DMS153 treated with DMSO at 0.1 percent for 48 hours (cell line): ENCODE results near the gene ADAMTS6.
"Not testable (repeated sequence)": the region's sequence is repeated elsewhere in the genome, so short reads cannot be mapped to it uniquely, and the experiment has no call there.

Experiments used
- DNase-seq: peaks from one replicate; lab custom pipeline; 2025; ENCODE audit not compliant: unreplicated experiment; lab: John Stamatoyannopoulos, UW

The ADAMTS6 gene

GRCh38 chr5:65382582-65382981 lies 99.1 kb downstream of the ADAMTS6 start:
- DNase-seq: no peak

GRCh38 chr5:65370505-65370904 lies 111.2 kb downstream of the ADAMTS6 start:
- DNase-seq: not testable (repeated sequence)

DNA sequence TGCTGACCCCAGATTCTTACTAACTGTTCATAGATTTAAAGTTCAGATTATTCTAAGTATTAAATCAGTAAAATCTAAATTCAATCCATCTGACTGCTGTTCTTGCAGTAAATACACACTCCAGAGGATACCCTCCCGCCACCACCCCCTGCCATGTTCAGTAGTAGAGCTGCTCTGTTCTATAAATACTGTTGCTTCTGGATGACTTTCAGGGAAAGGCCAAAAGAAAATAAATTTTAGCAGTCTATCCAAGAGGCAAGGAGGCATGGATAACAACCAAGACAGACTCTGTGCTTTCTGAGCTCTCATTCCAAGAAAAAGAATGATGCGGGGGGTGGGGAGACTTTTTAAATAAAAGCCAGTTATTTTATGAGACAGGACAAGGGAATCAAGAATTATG lies 115.1 kb downstream of the ADAMTS6 start:
- no peak for DNase-seq

DNA sequence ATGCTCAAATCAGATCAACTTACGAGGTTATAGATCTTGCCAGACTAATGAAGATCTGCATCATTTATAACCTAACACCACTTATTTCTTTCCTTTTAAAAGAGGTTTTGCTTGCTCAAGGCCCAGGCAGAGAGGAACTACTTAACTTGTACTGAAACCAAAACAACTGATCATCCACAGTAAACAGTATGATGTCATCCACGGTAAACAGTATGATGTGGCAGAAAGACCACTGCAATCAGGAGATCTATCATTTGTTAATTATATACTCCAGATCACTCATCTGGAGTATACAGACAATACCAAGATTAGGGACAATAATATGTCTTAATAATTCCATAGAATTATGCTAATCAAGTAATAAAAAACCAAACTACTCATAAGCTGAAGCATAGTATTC lies 116.8 kb downstream of the ADAMTS6 start:
- DNase-seq: no peak

DNA sequence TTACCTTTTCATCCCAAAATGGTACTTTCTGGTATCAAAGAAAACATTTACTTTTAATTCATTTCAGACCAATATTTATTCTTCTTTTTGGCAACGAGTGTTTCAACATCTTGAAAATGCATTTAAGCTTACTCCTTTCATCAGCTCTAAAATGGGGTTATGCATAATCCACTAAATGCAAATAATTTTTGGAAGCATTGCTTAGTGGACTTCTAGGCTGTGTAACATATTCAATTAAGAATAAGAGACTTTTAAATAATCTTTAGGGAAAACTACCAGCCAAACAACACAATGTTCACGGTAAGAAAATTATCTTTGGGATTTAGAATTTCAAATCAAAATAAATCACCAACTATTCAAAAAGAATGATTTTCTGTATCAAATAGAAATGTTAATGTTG lies 118.2 kb downstream of the ADAMTS6 start:
- no peak for DNase-seq

DNA sequence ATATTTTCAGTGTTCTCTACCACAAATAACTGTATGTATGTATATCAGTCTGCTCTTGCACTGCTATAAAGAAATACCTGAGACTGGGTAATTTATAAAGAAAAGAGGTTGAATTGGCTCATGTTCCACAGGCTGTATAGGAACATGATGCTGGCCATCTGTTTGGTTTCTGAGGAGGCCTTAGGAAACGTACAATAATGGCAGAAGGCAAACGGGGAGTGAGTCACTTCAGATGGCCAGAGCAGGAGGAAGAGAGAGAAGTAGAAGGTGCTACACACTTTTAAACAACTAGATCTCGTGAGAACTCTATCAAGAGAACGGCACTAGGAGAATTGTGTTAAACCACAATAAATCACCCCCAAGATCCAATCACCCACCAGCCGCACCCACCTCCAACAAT lies 121.7 kb downstream of the ADAMTS6 start:
- no peak for DNase-seq

DNA sequence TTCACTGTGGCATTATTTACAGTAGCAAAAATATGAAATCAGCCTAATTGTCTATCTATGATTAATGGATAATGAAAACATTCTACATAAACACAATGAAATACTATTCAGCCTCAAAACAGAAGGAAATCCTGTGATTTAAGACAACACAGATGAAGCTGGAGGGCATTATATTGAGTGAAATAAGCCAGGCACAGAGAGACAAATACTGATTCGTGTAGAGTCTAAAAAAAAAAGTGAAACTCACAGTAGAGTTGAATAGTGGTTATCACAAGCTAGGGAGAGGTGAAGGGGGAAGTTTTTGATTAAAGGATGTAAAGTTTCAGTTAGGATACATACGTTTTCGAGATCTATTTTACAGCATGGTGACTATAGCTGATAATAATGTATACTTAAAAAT lies 122.2 kb downstream of the ADAMTS6 start:
- DNase-seq: no peak

GRCh38 chr5:65356274-65356673 lies 125.4 kb downstream of the ADAMTS6 start:
- DNase-seq: no peak

- no peak for DNase-seq
Measured at GRCh38 chr5:65355301-65355700, 126.4 kb downstream of the ADAMTS6 start.

DNA sequence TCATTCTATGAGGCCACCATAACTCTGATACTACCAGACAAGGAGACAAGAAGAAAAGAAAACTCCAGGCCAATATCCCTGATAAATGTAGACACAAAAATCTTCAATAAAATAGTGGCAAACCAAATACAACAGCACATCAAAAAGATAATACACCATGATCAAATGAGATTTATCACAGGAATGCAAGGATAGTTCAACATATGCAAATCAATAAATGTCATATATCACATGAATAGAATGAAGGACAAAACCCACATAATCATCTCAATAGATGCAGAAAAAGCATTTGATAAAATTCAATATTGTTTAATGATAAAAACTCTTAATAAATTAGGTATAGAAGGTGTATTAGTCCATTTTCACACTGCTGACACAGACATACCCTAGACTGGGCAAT lies 139.9 kb downstream of the ADAMTS6 start:
- no peak for DNase-seq

GRCh38 chr5:65338606-65339151 lies 143.0 kb downstream of the ADAMTS6 start:
- DNase-seq: no peak

GRCh38 chr5:65334077-65334476 lies 147.6 kb downstream of the ADAMTS6 start:
- peak; percentile 2 for DNase-seq

GRCh38 chr5:65332591-65332990 lies 149.1 kb downstream of the ADAMTS6 start:
- no peak for DNase-seq

GRCh38 chr5:65329266-65329665 lies 152.5 kb downstream of the ADAMTS6 start:
- DNase-seq: no peak

DNA sequence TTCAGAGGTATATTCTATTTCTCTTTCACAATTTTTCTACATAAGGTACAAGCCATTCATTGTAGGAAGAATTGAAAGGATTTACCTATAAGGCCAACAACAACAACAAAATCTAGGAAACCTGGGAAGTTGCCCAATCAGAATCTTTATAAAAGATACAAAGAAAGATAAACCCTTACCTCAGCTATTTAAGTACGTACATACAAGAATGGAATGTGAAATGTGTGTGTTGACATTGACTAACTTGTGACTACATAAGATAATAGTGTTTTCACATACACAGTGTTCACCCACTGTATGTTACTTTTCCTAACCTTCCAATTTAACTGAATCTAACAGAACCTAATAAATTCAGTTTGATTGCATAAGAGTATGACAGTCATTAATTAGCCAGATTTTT lies 154.1 kb downstream of the ADAMTS6 start:
- no peak for DNase-seq

DNA sequence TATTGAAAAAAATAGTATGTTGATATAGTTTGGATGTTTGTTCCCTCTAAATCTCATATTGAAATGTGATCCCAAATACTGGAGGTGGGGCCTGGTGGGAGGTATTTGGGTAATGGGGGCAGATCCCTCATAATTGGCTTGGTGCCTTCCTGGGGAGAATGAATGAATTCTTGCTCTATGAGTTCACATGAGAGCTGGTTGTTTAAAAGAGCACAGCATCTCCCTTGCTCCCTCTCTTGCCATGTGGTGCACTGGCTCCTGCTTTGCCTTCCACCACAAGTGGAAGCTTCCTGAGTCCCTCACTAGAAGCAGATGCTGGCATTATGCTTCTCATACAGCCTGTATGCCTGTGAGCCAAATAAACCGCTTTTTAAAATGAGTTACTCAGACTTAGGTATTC lies 154.8 kb downstream of the ADAMTS6 start:
- no peak for DNase-seq

GRCh38 chr5:65324226-65324625 lies 157.5 kb downstream of the ADAMTS6 start:
- DNase-seq: no peak

- DNase-seq: not testable (repeated sequence)
Measured at GRCh38 chr5:65320704-65321103, 161.0 kb downstream of the ADAMTS6 start.

GRCh38 chr5:65320250-65320649 lies 161.5 kb downstream of the ADAMTS6 start:
- no peak for DNase-seq

DNA sequence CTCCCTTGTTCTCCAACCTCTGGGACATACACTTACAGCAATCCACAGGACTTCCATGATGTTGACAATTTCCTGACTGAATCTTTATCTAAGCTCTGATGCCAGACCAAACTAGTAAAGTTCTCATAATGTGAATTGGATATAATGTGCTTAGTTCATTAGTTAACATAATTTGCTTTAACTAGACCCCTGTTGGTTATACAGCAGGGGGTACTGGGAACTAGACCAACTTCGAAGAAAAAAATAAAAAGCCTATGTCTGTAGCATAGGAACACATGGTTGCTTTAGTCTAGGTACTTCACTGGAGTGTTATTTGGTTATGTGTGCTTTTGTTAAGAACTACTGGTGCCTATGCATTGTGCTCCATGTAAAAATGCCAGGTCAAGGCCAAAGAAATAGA lies 173.8 kb downstream of the ADAMTS6 start:
- no peak for DNase-seq

- no peak for DNase-seq
Measured at GRCh38 chr5:65307088-65307487, 174.6 kb downstream of the ADAMTS6 start.

DNA sequence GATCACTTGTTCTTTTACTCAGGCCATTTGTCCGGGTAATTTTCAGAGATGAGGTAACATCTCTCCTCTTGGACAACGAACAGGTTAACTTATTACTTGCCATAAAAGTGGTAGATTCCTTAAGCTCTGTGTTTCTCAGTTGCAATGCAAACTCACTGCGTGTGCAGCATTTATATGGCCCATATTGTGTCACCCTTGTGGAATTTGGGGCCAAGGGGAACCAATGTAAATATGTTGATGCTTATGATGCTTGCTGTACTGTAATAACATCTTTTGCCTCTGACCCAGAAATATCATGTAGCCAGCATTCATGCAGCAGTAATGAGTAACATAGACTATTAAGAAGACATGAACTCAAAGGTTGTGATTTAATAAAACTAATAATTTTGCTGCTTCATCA lies 175.8 kb downstream of the ADAMTS6 start:
- DNase-seq: no peak

DNA sequence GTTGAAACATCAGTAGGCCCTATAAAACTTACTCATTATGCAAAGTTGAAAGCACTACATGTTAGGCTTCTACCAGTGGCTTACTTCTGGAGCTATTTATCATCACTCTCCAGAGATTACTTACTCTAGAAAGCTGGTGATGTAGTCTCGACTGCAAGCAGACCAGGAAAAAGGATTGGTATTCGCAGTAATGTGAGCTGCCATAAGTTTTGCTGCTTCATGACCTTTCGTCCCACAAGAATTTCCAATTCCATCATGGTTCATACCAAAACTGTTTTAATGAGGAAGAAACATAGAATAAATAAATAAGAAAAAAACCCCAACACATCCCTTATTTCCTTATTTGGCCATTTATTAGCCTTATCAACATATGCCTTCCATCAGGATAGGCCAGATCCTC lies 181.9 kb downstream of the ADAMTS6 start:
- no peak for DNase-seq

DNA sequence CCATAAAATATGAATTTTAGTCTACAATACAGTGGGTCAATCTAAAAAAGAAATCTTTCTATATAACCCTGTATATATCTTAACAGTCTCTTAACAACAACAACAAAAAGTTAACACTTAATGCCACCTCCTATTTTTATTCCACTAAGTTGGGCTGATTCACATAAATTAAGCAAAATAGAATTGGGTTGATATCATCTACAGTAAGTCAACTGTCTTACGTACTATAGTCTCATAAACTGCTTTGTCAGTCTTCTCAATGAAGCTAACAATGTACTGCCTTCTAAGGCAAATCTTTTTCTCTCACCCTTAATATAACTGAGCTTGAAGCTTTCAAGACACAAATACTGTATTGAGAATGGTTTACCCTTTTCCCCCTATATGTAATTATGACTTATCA lies 185.7 kb downstream of the ADAMTS6 start:
- no peak for DNase-seq
